Adipose tissue (tissue), 3 donors: Measurements from ENCODE around the gene FIBCD1. TPM values are rescaled to one million over a fixed set of nuclear protein-coding genes. Genes with fewer than 3 reads are reported as not detected.

Experiments used
- H3K27ac ChIP-seq: one replicate; pipeline ENCODE4 v1.5.1; 2013; ENCODE audit warnings: low read depth, low read length
- WGBS, 3 donors: extraction: QIAGEN DNeasy Blood & Tissue Kit; methylation state at CpG; one replicate each; pipeline ENCODE4 v1.1.7; 2013; 5-methylcytosine and 5-hydroxymethylcytosine counted together
- polyA plus RNA-seq, 3 donors: library from polyadenylated mRNA; stranded (reverse); fragments of 200-250 nt; gene quantifications; one replicate each; pipeline ENCODE4 v1.2.3, GENCODE V29; 2013
- donor health status: healthy with polysubstance abuse.
- donor health status: Bipolar disorder and iron deficiency.
- donor health status: healthy.

FIBCD1 gene
- polyA plus RNA-seq, 3 donors, result 0.18 to 4.6 (median 0.21) TPM

GRCh38 chr9:130905125-130905901, 33.7 kb downstream of the FIBCD1 start:
- no peak overlapping the region for H3K27ac ChIP-seq
- WGBS, 3 donors, result 87 to 88% (median 88%) methylated on average over 23 to 24 of the region's 24 CpGs

- WGBS, 3 donors, result 82 to 88% (median 86%) methylated on average over 48 of the region's 48 CpGs
Measured at GRCh38 chr9:130904070-130905044, 34.7 kb downstream of the FIBCD1 start.

GRCh38 chr9:130903194-130904069, 35.6 kb downstream of the FIBCD1 start:
- 66 to 72% (median 69%) methylated on average over 25 of the region's 25 CpGs for WGBS, 3 donors
- no peak overlapping the region for H3K27ac ChIP-seq

More at GRCh38 chr9:130904070-130905044, 34.7 kb downstream of the FIBCD1 start:
- no peak overlapping the region for H3K27ac ChIP-seq

- WGBS, 3 donors, result 72 to 78% (median 73%) methylated on average over 27 of the region's 27 CpGs
- no peak overlapping the region for H3K27ac ChIP-seq
Measured at GRCh38 chr9:130902204-130903185, 36.6 kb downstream of the FIBCD1 start.

- H3K27ac ChIP-seq, result no peak overlapping the region
- WGBS, 3 donors, result 79 to 84% (median 81%) methylated on average over 15 to 17 of the region's 17 CpGs
Measured at GRCh38 chr9:130901498-130902203, 37.4 kb downstream of the FIBCD1 start.

GRCh38 chr9:130900701-130901497, 38.1 kb downstream of the FIBCD1 start:
- H3K27ac ChIP-seq, result no peak overlapping the region
- WGBS, 3 donors, result 72 to 75% (median 73%) methylated on average over 17 of the region's 17 CpGs

GRCh38 chr9:130899051-130899748, 39.8 kb downstream of the FIBCD1 start:
- H3K27ac ChIP-seq, result no peak overlapping the region
- 42 to 70% (median 62%) methylated on average over 25 of the region's 25 CpGs for WGBS, 3 donors

- no peak overlapping the region for H3K27ac ChIP-seq
- 33 to 76% (median 74%) methylated on average over 4 of the region's 4 CpGs for WGBS, 3 donors
Measured at GRCh38 chr9:130898552-130898852, 40.5 kb downstream of the FIBCD1 start.

GRCh38 chr9:130897848-130898551, 41.0 kb downstream of the FIBCD1 start:
- no peak overlapping the region for H3K27ac ChIP-seq
- WGBS, 3 donors, result 72 to 77% (median 72%) methylated on average over 29 of the region's 29 CpGs

- WGBS, 3 donors, result 75 to 86% (median 79%) methylated on average over 16 of the region's 16 CpGs
- H3K27ac ChIP-seq, result no peak overlapping the region
Measured at GRCh38 chr9:130897105-130897751, 41.8 kb downstream of the FIBCD1 start.

- WGBS, 3 donors, result 66 to 71% (median 70%) methylated on average over 27 of the region's 27 CpGs
- H3K27ac ChIP-seq, result no peak within 1 kb of the TSS
Measured at GRCh38 chr9:130896233-130897014, 42.6 kb downstream of the FIBCD1 start, which contains the start of gene QRFP. Gene QRFP (minus strand): TSS chr9:130896812. CDS start chr9:130893838, 2,974 bp downstream.

- no peak overlapping the region for H3K27ac ChIP-seq
- 53 to 71% (median 70%) methylated on average over 23 to 24 of the region's 24 CpGs for WGBS, 3 donors
Measured at GRCh38 chr9:130895481-130896232, 43.4 kb downstream of the FIBCD1 start.

- no peak overlapping the region for H3K27ac ChIP-seq
- WGBS, 3 donors, result 66 to 73% (median 67%) methylated on average over 9 of the region's 9 CpGs
Measured at GRCh38 chr9:130895038-130895437, 44.0 kb downstream of the FIBCD1 start.
